ENCODE results near the gene HDAC1.
"Not testable (repeated sequence)": the region's sequence is repeated elsewhere in the genome, so short reads cannot be mapped to it uniquely, and the experiment has no call there.

Gene HDAC1

DNA sequence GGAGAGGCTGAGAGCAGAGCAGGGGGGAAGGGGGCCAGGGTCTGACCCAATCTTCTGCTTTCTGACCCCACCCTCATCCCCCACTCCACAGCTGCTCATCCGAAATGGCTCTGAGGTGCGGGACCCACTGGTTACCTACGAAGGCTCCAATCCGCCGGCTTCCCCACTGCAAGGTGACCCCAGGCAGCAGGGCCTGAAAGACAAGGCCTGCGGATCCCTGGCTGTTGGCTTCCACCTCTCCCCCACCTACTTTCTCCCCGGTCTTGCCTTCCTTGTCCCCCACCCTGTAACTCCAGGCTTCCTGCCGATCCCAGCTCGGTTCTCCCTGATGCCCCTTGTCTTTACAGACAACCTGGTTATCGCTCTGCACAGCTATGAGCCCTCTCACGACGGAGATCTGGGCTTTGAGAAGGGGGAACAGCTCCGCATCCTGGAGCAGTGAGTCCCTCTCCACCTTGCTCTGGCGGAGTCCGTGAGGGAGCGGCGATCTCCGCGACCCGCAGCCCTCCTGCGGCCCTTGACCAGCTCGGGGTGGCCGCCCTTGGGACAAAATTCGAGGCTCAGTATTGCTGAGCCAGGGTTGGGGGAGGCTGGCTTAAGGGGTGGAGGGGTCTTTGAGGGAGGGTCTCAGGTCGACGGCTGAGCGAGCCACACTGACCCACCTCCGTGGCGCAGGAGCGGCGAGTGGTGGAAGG is 17.1 kb upstream of the HDAC1 start:
- DNase-seq (ENCODE audit: low read depth) = no peak

DNA sequence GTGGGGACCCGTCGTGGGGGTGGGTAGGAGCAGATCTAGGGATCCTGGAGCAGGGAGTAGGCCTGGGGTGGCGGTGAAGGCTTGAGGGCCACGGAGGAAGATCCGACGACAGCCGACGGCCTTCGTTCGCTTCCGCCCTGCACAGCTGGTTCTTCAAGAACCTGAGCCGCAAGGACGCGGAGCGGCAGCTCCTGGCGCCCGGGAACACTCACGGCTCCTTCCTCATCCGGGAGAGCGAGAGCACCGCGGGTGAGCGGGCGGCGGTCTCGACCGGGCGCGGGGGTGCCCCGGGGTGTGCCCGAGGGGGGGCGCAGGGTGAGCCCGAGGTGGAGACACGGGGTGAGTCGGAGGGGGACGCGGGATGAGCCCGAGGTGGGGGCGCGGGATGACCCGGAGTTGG is 16.5 kb upstream of the HDAC1 start:
- no peak for DNase-seq (ENCODE audit: low read depth)

DNA sequence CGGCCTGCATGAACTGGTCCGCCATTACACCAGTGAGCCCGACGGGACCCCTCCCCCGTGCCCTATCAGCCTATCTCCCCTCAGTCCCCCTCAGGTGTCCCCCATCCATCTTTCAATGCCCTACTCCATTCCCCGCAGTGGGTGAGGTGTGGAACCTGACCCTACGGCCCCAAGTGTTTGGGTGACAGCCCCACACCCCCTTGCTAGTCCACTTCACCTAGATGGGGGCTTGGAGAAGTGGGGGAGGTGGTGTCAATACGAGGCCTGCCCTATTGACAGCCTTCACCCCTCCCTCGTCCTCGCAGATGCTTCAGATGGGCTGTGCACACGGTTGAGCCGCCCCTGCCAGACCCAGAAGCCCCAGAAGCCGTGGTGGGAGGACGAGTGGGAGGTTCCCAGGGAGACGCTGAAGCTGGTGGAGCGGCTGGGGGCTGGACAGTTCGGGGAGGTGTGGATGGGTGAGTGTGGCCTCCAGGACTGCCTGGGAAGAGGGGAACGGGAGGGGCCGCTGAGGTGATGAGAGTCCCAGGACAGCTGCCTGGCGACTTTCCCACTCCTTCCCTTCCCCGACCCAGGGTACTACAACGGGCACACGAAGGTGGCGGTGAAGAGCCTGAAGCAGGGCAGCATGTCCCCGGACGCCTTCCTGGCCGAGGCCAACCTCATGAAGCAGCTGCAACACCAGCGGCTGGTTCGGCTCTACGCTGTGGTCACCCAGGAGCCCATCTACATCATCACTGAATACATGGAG is 15.7 kb upstream of the HDAC1 start:
- DNase-seq (ENCODE audit: low read depth) = no peak

DNA sequence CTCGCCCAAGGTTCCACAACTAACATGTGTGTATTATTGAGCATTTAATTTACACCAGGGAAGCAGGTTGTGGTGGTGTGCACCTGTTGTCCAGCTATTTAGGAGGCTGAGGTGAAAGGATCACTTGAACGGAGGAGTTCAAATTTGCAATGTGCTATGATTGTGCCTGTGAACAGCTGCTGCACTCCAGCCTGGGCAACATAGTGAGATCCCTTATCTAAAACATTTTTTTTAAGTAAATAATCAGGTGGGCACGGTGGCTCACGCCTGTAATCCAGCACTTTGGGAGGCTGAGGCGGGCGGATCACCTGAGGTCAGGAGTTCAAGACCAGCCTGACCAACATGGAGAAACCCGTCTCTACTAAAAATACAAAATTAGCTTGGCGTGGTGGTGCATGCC is 7.1 kb upstream of the HDAC1 start:
- not testable (repeated sequence) for DNase-seq (ENCODE audit: low read depth)

DNA sequence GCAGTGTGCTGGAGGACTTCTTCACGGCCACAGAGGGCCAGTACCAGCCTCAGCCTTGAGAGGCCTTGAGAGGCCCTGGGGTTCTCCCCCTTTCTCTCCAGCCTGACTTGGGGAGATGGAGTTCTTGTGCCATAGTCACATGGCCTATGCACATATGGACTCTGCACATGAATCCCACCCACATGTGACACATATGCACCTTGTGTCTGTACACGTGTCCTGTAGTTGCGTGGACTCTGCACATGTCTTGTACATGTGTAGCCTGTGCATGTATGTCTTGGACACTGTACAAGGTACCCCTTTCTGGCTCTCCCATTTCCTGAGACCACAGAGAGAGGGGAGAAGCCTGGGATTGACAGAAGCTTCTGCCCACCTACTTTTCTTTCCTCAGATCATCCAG is 6.2 kb upstream of the HDAC1 start:
- DNase-seq (ENCODE audit: low read depth) = no peak

DNA sequence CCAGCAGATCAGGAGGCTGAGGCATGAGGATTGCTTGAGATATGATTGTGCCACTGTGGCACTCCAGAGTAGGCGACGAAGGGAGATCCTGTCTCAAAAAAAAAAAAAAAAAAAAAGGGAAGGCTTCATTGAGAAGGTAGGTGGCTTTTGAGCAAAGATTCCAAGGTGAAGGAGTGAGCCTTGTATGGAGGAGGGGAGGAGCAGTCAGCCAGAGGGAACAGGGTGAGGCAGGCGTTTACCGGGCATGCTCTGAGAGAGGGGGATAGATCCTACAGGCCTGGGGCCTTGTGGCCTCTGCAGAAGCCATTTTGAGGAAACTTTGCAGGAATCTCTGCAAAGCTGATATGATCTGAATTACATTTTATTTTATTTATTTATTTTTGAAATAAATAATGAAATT is 5.1 kb upstream of the HDAC1 start:
- DNase-seq (ENCODE audit: low read depth) = no peak

DNA sequence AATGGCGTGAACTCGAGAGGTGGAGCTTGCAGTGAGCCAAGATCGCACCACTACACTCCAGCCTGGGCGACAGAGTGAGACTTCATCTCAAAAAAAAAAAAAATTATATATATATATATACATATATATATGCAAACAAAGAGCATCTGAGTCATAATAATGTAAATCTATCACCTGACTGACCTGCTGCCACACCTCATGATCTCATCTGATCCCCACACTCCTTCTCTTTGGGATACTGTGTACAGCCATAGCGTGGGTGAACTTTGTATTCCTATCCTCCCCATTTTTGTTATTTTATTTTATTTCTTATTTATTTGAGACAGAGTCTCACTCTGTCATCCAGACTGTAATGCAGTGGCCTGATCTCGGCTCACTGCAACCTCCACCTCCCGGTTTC is 2.6 kb upstream of the HDAC1 start:
- no peak for DNase-seq (ENCODE audit: low read depth)

DNA sequence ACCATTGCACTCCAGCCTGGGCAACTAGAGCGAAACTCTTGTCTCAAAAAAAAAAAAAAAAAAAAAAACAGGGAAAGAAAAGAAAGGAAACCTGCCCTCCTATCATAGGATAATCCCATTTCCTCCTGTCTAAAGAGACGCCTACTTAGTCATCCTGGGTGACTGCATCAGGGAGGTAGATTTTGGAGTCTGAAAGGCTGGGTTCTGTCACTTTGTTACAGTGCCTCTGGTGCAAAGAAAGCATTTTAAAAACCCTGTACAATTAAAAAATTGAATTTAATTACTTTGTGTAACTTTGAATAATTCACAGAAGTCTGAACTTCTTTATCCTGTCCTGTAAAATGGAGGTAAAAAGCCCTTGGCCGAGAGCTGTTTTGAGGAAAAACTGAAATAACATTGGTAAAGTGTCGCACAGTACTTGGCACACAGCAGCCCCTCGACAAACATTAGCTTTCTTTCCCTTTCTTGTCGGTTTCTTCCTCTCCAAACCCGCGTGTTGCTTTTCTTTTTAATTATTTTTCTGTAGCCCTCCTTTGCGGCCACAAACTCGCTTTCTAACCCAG is 657 bp upstream of the HDAC1 start:
- DNase-seq (ENCODE audit: low read depth) = no peak

DNA sequence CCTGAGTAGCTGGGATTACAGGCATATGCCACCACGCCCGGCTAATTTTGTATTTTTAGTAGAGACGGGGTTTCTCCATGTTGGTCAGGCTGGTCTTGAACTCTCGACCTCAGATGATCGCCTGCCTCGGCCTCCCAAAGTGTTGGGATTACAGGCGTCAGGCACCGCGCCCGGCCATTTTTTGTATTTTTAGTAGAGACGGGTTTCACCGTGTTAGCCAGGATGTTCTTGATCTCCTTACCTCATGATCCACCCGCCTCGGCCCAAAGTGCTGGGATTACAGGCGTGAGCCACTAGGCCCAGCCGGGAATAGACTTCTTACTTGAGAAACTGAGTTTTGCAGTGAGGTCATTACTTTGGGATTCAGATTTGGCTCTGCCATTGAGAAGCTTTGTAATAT is 6.3 kb downstream of the HDAC1 start:
- DNase-seq (ENCODE audit: low read depth) = not testable (repeated sequence)

DNA sequence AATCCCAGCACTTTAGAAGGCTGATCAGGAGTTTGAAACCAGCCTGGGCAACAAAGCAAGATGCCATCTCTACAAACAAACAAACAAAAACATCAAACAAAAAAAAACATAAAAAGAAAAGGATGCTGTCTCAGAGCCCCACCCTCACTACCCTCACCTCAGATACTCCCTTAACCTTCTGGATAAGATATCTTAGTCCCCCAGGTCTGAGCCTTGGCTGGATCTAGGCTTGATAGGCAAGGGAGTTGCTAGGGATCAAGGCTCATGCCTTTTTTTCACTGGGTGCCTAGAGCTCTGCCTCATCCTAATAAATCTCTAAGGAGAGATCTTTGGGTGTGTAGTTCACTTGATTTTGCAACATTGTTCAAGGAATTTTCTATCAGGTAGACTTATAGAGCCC is 7.4 kb downstream of the HDAC1 start:
- no peak for DNase-seq (ENCODE audit: low read depth)

DNA sequence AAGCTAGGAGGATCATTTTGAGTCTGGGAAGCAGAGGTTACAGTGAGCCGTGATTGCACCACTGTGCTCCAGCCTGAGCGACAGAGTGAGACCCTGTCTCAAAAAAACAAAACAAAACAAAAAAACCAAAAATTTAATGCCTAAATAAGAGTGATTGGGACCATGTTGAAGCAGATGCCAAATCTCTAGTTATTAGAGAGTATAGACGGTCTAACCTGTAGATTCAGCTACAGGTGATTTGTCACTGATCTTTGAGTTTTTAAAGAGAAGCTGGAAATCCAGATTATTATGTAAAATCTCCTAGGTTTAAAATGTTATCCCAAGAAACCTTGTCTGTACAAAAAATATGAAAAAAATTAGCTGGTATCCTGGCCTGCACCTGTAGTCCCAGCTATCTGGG is 11.5 kb downstream of the HDAC1 start:
- no peak for DNase-seq (ENCODE audit: low read depth)

DNA sequence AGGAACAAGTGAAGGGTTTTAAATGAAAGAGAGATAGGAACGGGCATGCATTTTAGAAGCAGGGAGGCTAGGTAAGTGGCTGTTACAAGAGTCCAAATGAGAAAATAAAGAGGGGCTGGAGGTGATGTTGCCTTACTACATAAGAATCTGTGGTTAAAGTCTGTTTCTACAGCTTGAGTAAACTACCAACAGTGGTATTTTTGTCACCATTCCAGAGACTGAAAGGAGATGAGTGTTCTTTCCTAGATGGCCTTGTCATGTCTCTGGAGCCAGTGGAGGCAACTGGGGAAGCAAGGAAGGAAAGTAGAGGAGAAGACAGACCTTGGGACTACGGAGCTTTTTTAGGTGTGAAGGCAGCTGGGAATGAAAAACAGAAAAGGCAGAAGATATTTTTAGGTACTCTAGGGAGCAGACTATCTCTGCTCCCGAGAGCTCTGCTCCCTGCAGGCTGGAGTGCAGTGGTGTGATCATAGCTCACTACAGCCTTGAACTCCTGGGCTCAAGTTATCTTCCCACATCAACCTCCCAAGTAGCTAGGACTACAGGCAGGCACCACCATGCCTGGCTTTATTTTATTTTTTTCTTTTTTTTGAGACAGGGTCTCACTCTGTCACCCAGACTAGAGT is 12.2 kb downstream of the HDAC1 start:
- DNase-seq (ENCODE audit: low read depth) = no peak

DNA sequence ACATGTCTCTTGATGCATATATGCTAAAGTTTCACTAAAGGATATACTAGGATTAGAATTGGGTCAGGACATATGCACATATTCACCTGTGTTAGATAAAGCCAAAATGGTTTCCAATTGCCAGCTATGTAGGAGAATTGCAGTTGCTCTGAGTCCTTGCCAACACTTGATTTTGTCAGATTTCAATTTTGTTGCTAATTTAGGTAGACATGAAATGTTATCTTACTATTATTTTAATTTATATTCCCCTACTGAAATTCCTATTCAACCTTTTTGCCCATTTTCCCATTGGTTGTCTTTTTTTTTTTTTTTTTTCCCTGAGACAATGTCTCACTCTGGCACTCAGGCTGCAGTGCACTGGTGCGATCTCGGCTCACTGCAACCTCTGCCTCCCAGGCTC is 13.4 kb downstream of the HDAC1 start:
- DNase-seq (ENCODE audit: low read depth) = no peak

DNA sequence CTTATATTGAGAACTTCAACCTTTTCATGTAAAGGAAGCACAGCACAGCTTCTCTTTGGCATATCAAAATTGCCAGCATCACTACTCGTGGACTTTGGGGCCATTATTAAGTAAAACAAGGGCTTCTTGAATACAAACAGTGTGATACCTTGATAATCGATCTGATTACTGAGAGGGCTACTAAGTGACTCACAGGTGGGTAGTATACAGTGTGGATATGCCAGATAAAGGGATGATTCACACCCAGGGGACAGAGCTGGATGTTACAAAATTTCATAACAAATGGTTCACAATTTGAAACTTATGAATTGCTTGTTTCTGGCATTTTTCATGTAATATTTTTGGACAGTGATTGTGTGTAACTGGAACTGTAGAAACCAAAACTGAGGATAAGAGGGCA is 15.4 kb downstream of the HDAC1 start:
- no peak for DNase-seq (ENCODE audit: low read depth)

DNA sequence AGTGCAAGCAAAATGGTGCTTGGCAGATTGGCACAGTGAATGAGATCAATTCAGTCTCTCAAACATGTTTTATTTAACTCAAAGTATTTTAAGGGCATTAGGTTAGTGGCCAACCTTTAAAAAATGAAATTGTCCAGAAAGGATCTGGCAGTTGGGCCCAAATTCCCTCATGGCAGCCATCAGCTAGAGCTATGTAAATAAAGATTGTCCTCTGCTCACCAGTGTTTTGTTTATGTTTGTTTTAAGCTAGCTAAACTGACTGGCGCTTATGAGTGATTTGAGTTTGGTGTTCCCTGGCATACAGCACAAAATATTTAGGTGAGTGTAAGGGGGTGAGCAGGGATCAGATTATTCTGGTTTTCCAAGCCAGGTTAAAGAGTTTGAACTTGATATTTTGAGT is 18.1 kb downstream of the HDAC1 start:
- no peak for DNase-seq (ENCODE audit: low read depth)

DNA sequence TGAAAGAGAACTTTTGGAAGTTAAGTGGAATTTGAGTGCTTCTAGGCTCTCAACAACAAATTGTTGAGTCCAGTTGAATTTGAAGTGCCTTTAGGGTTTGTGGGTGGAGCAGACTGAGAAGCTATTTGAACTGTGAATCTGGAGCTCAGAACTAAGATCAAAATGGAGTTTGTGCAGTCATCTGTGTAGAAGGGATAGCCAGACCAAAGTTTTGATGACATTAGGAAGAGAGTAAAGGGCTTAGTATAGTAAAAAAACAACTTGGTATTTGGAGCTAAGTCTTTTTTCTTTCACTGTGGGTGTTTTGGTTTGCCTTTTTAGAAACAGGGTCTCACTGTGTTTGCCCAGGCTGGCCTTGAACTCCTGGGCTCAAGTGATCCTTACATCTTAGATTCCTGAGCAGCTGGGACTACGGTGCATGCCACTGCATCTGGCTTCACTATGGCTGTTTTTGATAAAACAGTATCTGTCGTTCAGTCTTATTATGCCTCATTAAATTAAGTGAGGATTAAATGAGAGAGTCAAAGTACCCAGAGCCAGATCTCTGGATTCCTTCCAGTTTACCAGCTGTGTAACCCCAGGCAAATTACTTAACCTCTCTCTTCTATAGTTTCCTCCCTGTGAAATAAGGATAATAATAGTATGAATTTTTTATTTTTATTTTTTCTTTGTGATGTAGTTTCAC is 20.0 kb downstream of the HDAC1 start:
- DNase-seq (ENCODE audit: low read depth) = no peak

DNA sequence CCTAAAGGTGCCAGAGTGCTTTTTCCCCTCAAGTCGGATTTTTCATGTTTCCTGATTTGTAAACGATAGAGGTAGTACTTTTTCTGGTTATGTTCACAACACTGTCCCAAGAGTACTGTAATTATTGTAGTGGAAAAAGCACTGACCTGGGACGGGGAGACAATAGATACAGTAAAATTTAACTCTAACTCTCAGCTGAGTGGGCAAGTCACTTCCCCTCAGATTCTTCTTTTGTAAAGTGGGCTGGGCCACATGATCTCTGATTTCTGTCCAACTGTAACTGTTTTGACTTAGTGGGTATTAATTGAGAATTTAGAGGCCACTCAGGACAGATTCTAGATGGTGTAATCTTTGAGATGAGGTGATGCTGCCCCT is 25.0 kb downstream of the HDAC1 start:
- DNase-seq (ENCODE audit: low read depth) = no peak

DNA sequence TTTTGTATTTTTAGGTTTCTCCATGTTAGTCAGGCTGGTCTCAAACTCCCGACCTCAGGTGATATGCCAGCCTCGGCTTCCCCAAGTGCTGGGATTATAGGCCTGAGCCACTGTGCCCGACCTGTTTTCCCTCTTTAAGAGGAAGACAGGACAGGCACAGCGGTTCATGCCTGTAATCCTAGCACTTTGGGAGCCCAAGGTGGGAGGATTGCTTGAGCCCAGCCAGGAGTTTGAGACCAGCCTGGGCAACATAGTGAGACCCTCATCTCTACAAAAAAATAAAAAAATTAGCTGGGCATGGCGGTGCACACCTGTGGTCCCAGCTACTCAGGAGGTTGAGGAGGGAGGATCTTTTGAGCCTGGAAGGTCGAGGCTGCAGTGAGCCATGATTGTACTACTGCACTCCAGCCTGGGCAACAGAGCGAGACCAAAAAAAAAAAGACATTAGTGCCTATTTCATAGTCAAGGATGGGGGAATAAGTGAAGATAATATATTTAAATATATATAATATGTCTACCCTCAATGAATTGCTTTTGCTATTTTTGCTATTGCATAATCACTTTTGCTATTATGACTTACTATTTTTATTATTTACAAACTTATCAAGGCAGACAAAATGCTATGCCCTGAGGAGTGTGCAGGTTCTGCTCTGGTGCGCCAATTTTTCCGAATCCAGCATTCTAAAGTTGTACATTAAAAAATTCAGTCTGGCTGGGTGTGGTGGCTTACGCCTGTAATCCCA is 26.4 kb downstream of the HDAC1 start:
- no peak for DNase-seq (ENCODE audit: low read depth)

DNA sequence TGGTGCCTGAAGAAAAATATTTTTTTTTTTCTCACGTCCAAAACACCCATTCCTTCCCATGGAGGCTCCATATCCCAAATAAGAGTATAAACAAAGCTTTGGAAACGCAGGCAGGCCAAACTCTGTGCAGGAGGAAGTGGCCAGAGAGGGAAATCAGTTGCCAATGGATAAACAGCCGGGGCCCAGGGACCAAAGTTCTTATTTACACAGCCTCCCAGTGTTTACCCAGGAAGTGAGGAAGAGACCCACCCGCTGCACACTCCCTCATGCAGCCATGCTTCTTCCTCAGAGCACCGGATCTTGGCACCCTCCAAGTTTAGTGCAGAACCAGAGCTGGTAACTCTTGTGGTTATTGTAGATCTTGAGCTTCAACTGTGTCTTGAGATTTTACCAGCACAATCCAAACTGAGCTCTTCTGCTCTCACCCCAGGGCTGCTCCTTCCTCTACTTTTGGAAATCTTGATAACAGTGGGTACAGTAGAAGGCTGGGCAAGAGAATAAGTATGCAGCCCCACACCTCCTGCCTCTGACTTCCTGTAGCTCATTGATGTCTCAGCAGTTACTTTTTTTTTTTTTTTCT is 29.9 kb downstream of the HDAC1 start:
- no peak for DNase-seq (ENCODE audit: low read depth)

DNA sequence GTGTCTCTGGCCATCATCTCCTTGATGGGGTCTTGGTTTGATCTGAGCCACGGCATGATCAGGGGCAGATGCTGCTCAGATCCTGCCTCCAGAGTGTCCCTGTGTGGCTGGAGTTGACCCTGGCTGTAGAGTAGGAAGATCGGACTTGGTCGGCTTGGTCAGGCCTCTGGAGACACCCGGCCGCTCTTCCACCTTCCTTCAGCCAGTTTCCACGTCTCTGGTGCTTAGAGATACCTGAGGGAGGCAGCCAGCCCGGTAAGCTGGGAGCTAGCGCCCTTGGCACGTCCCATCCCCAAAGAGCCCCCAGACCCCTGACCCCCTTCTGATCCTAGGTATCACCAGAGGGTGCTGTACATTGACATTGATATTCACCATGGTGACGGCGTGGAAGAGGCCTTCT is 35.3 kb downstream of the HDAC1 start:
- no peak for DNase-seq (ENCODE audit: low read depth)

DNA sequence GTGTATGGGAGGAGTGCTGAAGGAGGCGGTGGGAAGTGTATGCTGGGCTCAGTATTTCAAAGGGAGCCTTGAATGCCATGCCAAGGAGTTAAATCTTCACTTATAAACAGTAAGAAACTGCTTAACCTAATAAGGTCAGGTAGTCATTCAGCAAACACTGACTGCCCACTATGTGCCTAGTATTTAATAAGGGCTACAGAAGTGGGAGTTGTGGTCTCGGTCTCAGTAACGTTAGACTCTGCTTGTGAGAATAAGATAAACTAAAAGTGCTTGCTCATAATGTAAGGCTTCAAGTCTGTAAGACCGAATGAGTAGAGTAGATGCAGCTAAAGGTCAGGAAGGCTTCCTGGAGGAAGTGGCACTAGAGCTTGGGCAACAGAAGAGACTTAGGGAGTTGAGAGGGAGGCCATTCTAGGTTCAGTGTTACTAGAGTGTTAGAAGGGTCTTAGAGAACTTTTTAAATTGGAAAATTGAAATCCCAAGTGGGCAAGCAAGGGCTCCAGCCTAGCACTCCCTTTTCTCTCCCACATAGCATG is 38.1 kb downstream of the HDAC1 start:
- DNase-seq (ENCODE audit: low read depth) = no peak
